HepG2 (cell line): ENCODE data around the gene CCDC117. TPM values are rescaled to one million over a fixed set of nuclear protein-coding genes. Genes with fewer than 3 reads are reported as not detected.

Source experiments
- ARID4A ChIP-seq: sonication (generic); formaldehyde crosslinking; IDR thresholded peaks from 2 replicates; pipeline ENCODE4 v1.5.0; 2020; ENCODE audit warnings: mild to moderate bottlenecking, missing genetic modification reagents, borderline replicate concordance
- ATRX ChIP-seq: sonication (generic); formaldehyde crosslinking; IDR thresholded peaks from 2 replicates; pipeline ENCODE4 v1.4.0; 2020; ENCODE audit warnings: missing genetic modification reagents, borderline replicate concordance
- GATAD2A ChIP-seq: IDR thresholded peaks from 2 replicates; pipeline ENCODE4 v1.6.1; 2016
- KDM5B ChIP-seq: sonication (generic); formaldehyde crosslinking; IDR thresholded peaks from 2 replicates; pipeline ENCODE4 v1.4.0; 2020; ENCODE audit warnings: missing genetic modification reagents, mild to moderate bottlenecking, borderline replicate concordance
- NFE2L2 ChIP-seq: fragments of 150-350 bp; IDR thresholded peaks from 2 replicates; pipeline ENCODE4 v1.6.1; 2014; ENCODE audit warnings: low read length
- ZBTB21 ChIP-seq: sonication (generic); formaldehyde crosslinking; IDR thresholded peaks from 2 replicates; pipeline ENCODE4 v1.4.0; 2020; ENCODE audit warnings: missing genetic modification reagents
- ZBTB49 ChIP-seq: sonication (generic); formaldehyde crosslinking; IDR thresholded peaks from 2 replicates; pipeline ENCODE4 v1.4.0; 2020; ENCODE audit warnings: missing genetic modification reagents, borderline replicate concordance
- ZNF318 ChIP-seq: sonication (generic); formaldehyde crosslinking; IDR thresholded peaks from 2 replicates; pipeline ENCODE4 v1.4.0; 2020; ENCODE audit warnings: mild to moderate bottlenecking, missing genetic modification reagents
- ZNF629 ChIP-seq: sonication (generic); formaldehyde crosslinking; conservative IDR thresholded peaks from 2 replicates; pipeline ENCODE4 v1.5.0; 2020; ENCODE audit warnings: missing genetic modification reagents
- ZNF878 ChIP-seq: sonication (generic); formaldehyde crosslinking; IDR thresholded peaks from 2 replicates; pipeline ENCODE4 v1.8.1; 2023; ENCODE audit warnings: mild to moderate bottlenecking, missing genetic modification reagents, moderate library complexity
- polyA plus RNA-seq, 8 experiments: library from polyadenylated mRNA; depleted of rRNA in 3 of 8; stranded (reverse) in 7 of 8; unstranded in 1 of 8; fragments of >200 nt; fragmentation: Illumina TruSeq in 4 of 8; extraction: Trizol in 4 of 8; gene quantifications; 2 replicates each; pipeline versions ENCODE4 v1.2.1 to v1.2.3, GENCODE V29; 2011 to 2016; ENCODE audit warnings: low read depth in 4 of 8, missing spikeins in 1 of 8, mixed read lengths in 1 of 8; ENCODE audit not compliant: insufficient read depth in 1 of 8
- total RNA-seq, 5 experiments: library from RNA; depleted of rRNA; stranded (reverse); fragments of >200 nt; fragmentation: Illumina TruSeq; extraction: Trizol; gene quantifications; 2 replicates each; pipeline ENCODE4 v1.2.3, GENCODE V29; 2016; ENCODE audit warnings: low read depth in 1 of 5

The CCDC117 gene
- total and polyA plus RNA-seq, 2 of the 13 experiments (the other 11 are each of a cell fraction or from before 2014, with no cell fraction given) = 12.6 to 34.2 TPM

- TF ChIP-seq ZNF318 (CRISPR knock-in tag) (peak; percentile 76; the same call in 1 of the 2 replicates), ZBTB49 (CRISPR knock-in tag) (no peak), ATRX (CRISPR knock-in tag) (no peak), ZNF629 (CRISPR knock-in tag) (no peak; the same call in 1 of the 2 replicates), ZBTB21 (CRISPR knock-in tag) (no peak), GATAD2A (CRISPR knock-in tag) (peak; percentile 64; the same call in 1 of the 2 replicates), KDM5B (CRISPR knock-in tag) (peak; percentile 91; the same call in 1 of the 2 replicates), NFE2L2 (no peak), ZNF878 (CRISPR knock-in tag) (no peak), ARID4A (CRISPR knock-in tag) (peak; percentile 88)
These were observed 28.0 kb downstream of the CCDC117 start, which contains the start of gene XBP1 (continued) for GRCh38 chr22:28800308-28801041.
